Activated B cell treated with CpG ODN at 0.5 μM for 24 hours (primary cell): ENCODE measurements around the gene CER1. TPM values are rescaled to one million over a fixed set of nuclear protein-coding genes. Genes with fewer than 3 reads are reported as not detected.

Source experiments
- ATAC-seq: fragments of 200-7000 bp; cut with Tn5 transposase; one replicate; pipeline ENCODE4 v1.10.0; 2021; ENCODE audit warnings: low read depth, mild to moderate bottlenecking, moderate library complexity
- CTCF ChIA-PET: fragments of 350-600 bp; sonication (Branson Sonifier 250); formaldehyde crosslinking; loops from one replicate; lab custom pipeline; 2021; ENCODE audit warnings: antibody characterized with exemption; lab: Charles Lee
- POLR2A ChIA-PET: fragments of 350-600 bp; sonication (Branson Sonifier 250); formaldehyde crosslinking; loops from one replicate; lab custom pipeline; 2021; ENCODE audit warnings: antibody characterized with exemption; lab: Charles Lee
- DNase-seq: peaks from one replicate; pipeline ENCODE4 v3.0.0; 2022
- H3K27ac Mint-ChIP-seq: one replicate; pipeline ENCODE4 v1.8.0; 2020; ENCODE audit warnings: mixed read lengths
- H3K27me3 Mint-ChIP-seq: one replicate; pipeline ENCODE4 v1.8.0; 2021; ENCODE audit warnings: mixed read lengths
- H3K36me3 Mint-ChIP-seq: one replicate; pipeline ENCODE4 v1.8.0; 2021; ENCODE audit warnings: low read depth, mixed read lengths
- H3K4me1 Mint-ChIP-seq: one replicate; pipeline ENCODE4 v1.8.0; 2021; ENCODE audit warnings: mixed read lengths
- H3K4me3 Mint-ChIP-seq: one replicate; pipeline ENCODE4 v1.8.0; 2020; ENCODE audit warnings: mild to moderate bottlenecking, mixed read lengths
- H3K9me3 Mint-ChIP-seq: one replicate; pipeline ENCODE4 v1.8.0; 2020; ENCODE audit warnings: mixed read lengths
- CTCF ChIP-seq: fragments of 200-600 bp; IDR thresholded peaks from one replicate; pipeline ENCODE4 v1.8.0; 2022; ENCODE audit warnings: antibody characterized with exemption, mild to moderate bottlenecking
- intact Hi-C: fragments of 100-400 bp; cut with micrococcal nuclease; formaldehyde crosslinking; loops from one replicate; pipeline ENCODE4 v1.15.1; 2024
- total RNA-seq: library from RNA; stranded (reverse); gene quantifications from 2 replicates; pipeline ENCODE4 v1.2.3, GENCODE V29; 2022

Gene CER1
- total RNA-seq, 1 donor from 2014 or later, result not detected

GRCh38 chr9:14750821-14751220 lies 28.3 kb upstream of the CER1 start:
- Mint-ChIP-seq H3K27ac (no peak overlapping the region), H3K4me3 (no peak overlapping the region), H3K9me3 (no peaks in the 10 kb centered on the region), H3K27me3 (peaks cover 17% of the 10 kb centered on the region), H3K4me1 (peaks cover 3% of the 10 kb centered on the region), H3K36me3 (no peaks in the 10 kb centered on the region)
- intact Hi-C loops, result no loop called here
- TF ChIP-seq CTCF, result no peak
- ATAC-seq (no peak), DNase-seq (no peak)
- ChIA-PET POLR2A (no interaction called here), CTCF (no interaction called here)

DNA sequence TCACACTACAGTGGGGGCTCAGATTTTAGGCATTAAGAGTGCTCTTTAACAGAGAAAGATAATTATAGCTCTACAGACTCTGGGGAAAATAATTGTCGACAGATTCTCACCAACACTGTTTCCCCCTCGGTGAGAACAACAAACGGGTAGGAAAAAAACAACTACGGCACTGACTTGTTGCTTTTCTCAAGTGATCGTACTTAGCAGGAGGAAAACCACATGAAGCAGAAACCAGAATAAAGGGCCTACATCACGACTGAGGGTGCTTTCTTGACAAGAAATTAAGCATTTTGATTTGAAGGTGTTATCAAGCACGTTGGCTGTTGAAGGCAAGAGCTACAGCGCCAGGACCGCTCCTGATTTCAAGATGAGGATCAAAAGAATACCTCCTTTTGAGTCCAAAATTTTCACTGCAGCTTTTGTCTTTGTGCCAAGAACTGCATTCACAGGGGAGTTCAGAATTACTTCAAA lies 27.2 kb upstream of the CER1 start:
- DNase-seq, result no peak
- ChIA-PET CTCF (no interaction called here), POLR2A (no interaction called here)
- TF ChIP-seq CTCF, result no peak
- H3K4me3 Mint-ChIP-seq, result no peak overlapping the region
- ATAC-seq, result no peak
- H3K36me3 Mint-ChIP-seq, result no peaks in the 10 kb centered on the region
- H3K9me3 Mint-ChIP-seq, result no peaks in the 10 kb centered on the region
- intact Hi-C loops, result no loop called here
- peaks cover 3% of the 10 kb centered on the region for H3K4me1 Mint-ChIP-seq
- H3K27me3 Mint-ChIP-seq, result peaks cover 17% of the 10 kb centered on the region
- H3K27ac Mint-ChIP-seq, result no peak overlapping the region

DNA sequence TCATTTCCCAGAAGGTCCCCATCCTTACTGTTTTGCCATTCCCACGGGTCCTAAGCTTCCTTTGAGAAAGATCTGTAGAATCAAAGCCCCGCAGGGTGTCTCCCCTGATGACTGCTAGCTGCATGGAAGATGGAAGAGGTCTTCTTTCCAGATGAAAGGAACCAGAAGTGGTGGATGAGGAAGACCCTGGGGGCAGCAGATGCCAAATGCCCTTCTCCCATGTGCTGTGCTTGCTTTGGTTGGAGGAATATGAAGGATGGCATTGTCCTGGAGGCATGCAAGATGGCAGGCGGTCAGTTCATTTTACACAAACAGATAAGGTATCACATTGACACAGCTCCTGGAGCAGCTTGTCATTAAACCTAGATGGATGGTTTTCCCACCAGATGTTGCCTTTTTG lies 25.8 kb upstream of the CER1 start:
- H3K27me3 Mint-ChIP-seq, result peaks cover 17% of the 10 kb centered on the region
- H3K9me3 Mint-ChIP-seq, result no peaks in the 10 kb centered on the region
- H3K4me3 Mint-ChIP-seq, result no peak overlapping the region
- H3K36me3 Mint-ChIP-seq, result no peaks in the 10 kb centered on the region
- POLR2A ChIA-PET, result interaction anchor here (0.6 kb wide), 1 partner anchor 8 kb away, joined by 3 read pairs; no protein-coding TSS in a partner anchor
- ATAC-seq (no peak), DNase-seq (no peak)
- TF ChIP-seq CTCF, result no peak
- H3K4me1 Mint-ChIP-seq, result peaks cover 3% of the 10 kb centered on the region
- no peak overlapping the region for H3K27ac Mint-ChIP-seq
- intact Hi-C loops, result no loop called here
- CTCF ChIA-PET, result no interaction called here

DNA sequence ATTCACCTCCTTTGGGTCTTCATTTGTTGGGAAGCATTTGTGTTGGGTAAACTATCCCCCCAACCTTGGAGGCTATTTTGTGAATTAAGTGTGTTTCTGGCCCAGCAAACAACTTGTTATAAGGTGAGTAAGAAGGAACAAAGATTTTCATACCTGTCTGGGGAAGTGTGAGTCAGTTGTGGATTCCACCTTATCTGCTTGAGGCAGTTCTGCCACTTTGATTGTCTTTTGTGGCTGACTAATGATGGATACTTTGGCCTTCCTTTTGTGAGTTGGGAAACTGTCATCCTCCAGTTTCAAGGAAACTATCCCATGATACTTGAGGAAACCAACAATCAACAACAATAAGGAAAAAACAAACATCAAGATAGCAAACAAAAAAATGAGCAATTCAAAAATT lies 24.6 kb upstream of the CER1 start:
- DNase-seq (no peak), ATAC-seq (no peak)
- POLR2A ChIA-PET, result no interaction called here
- CTCF ChIA-PET, result no interaction called here
- no peak overlapping the region for H3K27ac Mint-ChIP-seq
- intact Hi-C loops, result no loop called here
- H3K4me1 Mint-ChIP-seq, result no peaks in the 10 kb centered on the region
- no peak overlapping the region for H3K4me3 Mint-ChIP-seq
- H3K27me3 Mint-ChIP-seq, result peaks cover 15% of the 10 kb centered on the region
- H3K9me3 Mint-ChIP-seq, result no peaks in the 10 kb centered on the region
- no peaks in the 10 kb centered on the region for H3K36me3 Mint-ChIP-seq
- no peak for TF ChIP-seq CTCF

- POLR2A ChIA-PET, result no interaction called here
- no peak overlapping the region for H3K4me3 Mint-ChIP-seq
- TF ChIP-seq CTCF, result no peak
- intact Hi-C loops, result no loop called here
- DNase-seq, result no peak
- H3K36me3 Mint-ChIP-seq, result no peaks in the 10 kb centered on the region
- H3K9me3 Mint-ChIP-seq, result no peaks in the 10 kb centered on the region
- peaks cover 16% of the 10 kb centered on the region for H3K27me3 Mint-ChIP-seq
- no peak for ATAC-seq
- no peaks in the 10 kb centered on the region for H3K4me1 Mint-ChIP-seq
- CTCF ChIA-PET, result no interaction called here
- H3K27ac Mint-ChIP-seq, result no peak overlapping the region
Measured at GRCh38 chr9:14746626-14747025, 24.1 kb upstream of the CER1 start.
